GM12891 (cell line): Measurements from ENCODE around the gene DCDC2C.

Experiments
- DNase-seq: peaks from one replicate; pipeline ENCODE4 v3.0.0; 2011; ENCODE audit warnings: low spot score; ENCODE audit not compliant: insufficient read length
- FAIRE-seq: peaks from 2 replicates; lab custom pipeline; 2011; peaks lifted over from hg19 to GRCh38; lab: Jason Lieb, UNC
- PAX5 ChIP-seq: IDR thresholded peaks from 2 replicates; pipeline ENCODE4 v1.6.1; 2011; ENCODE audit warnings: low read length, moderate library complexity, mild to moderate bottlenecking; ENCODE audit not compliant: insufficient read depth, severe bottlenecking
- POLR2A ChIP-seq: IDR thresholded peaks from 2 replicates; pipeline ENCODE4 v1.6.1; 2011; ENCODE audit warnings: low read depth, low read length, control low read depth
- POLR2AphosphoS5 ChIP-seq: IDR thresholded peaks from 2 replicates; pipeline ENCODE4 v1.6.1; 2011; ENCODE audit warnings: low read depth, low read length, control low read depth
- POU2F2 ChIP-seq: IDR thresholded peaks from 2 replicates; pipeline ENCODE4 v1.6.1; 2011; ENCODE audit warnings: low read depth, mild to moderate bottlenecking, control low read depth, low read length, moderate library complexity
- SPI1 ChIP-seq: IDR thresholded peaks from 2 replicates; pipeline ENCODE4 v1.6.1; 2011; ENCODE audit warnings: low read depth, low read length, control low read depth
- TAF1 ChIP-seq: IDR thresholded peaks from 2 replicates; pipeline ENCODE4 v1.6.1; 2011; ENCODE audit warnings: low read depth, low read length, control low read depth

Gene DCDC2C

GRCh38 chr2:3885629-3886628 lies 182.6 kb downstream of the DCDC2C start:
- DNase-seq (no peak), FAIRE-seq (no peak)
- TF ChIP-seq POLR2A (no peak), TAF1 (no peak), SPI1 (no peak), POU2F2 (no peak), POLR2AphosphoS5 (no peak), PAX5 (no peak)

- FAIRE-seq, result no peak
- DNase-seq, result no peak
- no peak for TF ChIP-seq POU2F2
- no peak for TF ChIP-seq TAF1
- TF ChIP-seq PAX5, result no peak
- no peak for TF ChIP-seq POLR2AphosphoS5
- no peak for TF ChIP-seq POLR2A
- TF ChIP-seq SPI1, result no peak
These were observed 191.6 kb downstream of the DCDC2C start for GRCh38 chr2:3895021-3895420.
